Prostate gland (tissue), 2 donors: ENCODE data around the gene LSS. TPM values are rescaled to one million over a fixed set of nuclear protein-coding genes. Genes with fewer than 3 reads are reported as not detected.

ENCODE experiments used
- DNase-seq: peaks from one replicate; pipeline ENCODE4 v3.0.0-alpha.2; 2019; ENCODE audit warnings: low spot score
- H3K27ac ChIP-seq, 2 donors: fragments of 200-600 bp; sonication (generic); 2 replicates each; pipeline ENCODE4 v1.5.1; 2017 to 2019
- H3K27me3 ChIP-seq: fragments of 200-600 bp; sonication (generic); replicated peaks from 2 replicates; pipeline ENCODE4 v1.5.1; 2019; ENCODE audit not compliant: insufficient read depth
- H3K36me3 ChIP-seq, 2 donors: fragments of 200-600 bp; sonication (generic); 1 replicate in 1 of 2; 2 replicates in 1 of 2; pipeline versions ENCODE4 v1.5.1 to v1.8.1; 2017 to 2019
- H3K4me1 ChIP-seq: fragments of 200-600 bp; sonication (generic); replicated peaks from 2 replicates; pipeline ENCODE4 v1.5.1; 2019
- H3K4me3 ChIP-seq, 2 donors: fragments of 200-600 bp; sonication (generic); 2 replicates each; pipeline ENCODE4 v1.5.1; 2017 to 2019
- H3K9me3 ChIP-seq: fragments of 200-600 bp; sonication (generic); 2 replicates; pipeline ENCODE4 v1.5.1; 2017
- POLR2A ChIP-seq: fragments of 450-650 bp; IDR thresholded peaks from one replicate; pipeline ENCODE4 v1.6.1; 2016; ENCODE audit warnings: antibody characterized with exemption, mild to moderate bottlenecking
- POLR2AphosphoS5 ChIP-seq: sonication (generic); formaldehyde crosslinking; IDR thresholded peaks from one replicate; pipeline ENCODE4 v1.6.1; 2017; ENCODE audit warnings: antibody characterized with exemption
- WGBS: methylation state at CpG from one replicate; pipeline ENCODE4 v1.1.5; 2018; 5-methylcytosine and 5-hydroxymethylcytosine counted together
- intact Hi-C: fragments of 100-400 bp; cut with DNase I; formaldehyde crosslinking; loops from one replicate; pipeline ENCODE4 v1.14.2; 2022
- total RNA-seq, 2 donors: library from RNA; depleted of rRNA; stranded (reverse); fragments of >200 nt; gene quantifications; one replicate each; pipeline ENCODE4 v1.1.0, GENCODE V29; 2016
- TF ChIP-seq, protein P1 (sequence below), 4 experiments: fragments of 200-600 bp in 2 of 4; fragments of 450-650 bp in 2 of 4; sonication (generic) in 2 of 4; IDR thresholded peaks; 1 replicate in 3 of 4; 2 replicates in 1 of 4; pipeline ENCODE4 v1.5.1; 2016 to 2019; ENCODE audit warnings: antibody characterized with exemption in 4 of 4, mild to moderate bottlenecking in 2 of 4, moderate library complexity in 2 of 4

The LSS gene
- total RNA-seq, 2 donors from 2014 or later, result 95.5 to 145 TPM

GRCh38 chr21:46223217-46223616 lies 5.4 kb downstream of the LSS start:
- Histone ChIP-seq H3K36me3 (no peaks in the 10 kb centered on the region), H3K4me3 (no peak overlapping the region), H3K27ac (peak overlapping the region in 1 of 2 donors; percentile 43), H3K27me3 (no peaks in the 10 kb centered on the region), H3K9me3 (no peaks in the 10 kb centered on the region), H3K4me1 (peaks cover 9% of the 10 kb centered on the region)
- DNase-seq, result no peak
- intact Hi-C loops, result no loop called here
- WGBS, result 83% methylated on average over 7 of the region's 7 CpGs
- TF ChIP-seq POLR2AphosphoS5 (no peak), POLR2A (no peak)
- TF ChIP-seq, protein P1, sequence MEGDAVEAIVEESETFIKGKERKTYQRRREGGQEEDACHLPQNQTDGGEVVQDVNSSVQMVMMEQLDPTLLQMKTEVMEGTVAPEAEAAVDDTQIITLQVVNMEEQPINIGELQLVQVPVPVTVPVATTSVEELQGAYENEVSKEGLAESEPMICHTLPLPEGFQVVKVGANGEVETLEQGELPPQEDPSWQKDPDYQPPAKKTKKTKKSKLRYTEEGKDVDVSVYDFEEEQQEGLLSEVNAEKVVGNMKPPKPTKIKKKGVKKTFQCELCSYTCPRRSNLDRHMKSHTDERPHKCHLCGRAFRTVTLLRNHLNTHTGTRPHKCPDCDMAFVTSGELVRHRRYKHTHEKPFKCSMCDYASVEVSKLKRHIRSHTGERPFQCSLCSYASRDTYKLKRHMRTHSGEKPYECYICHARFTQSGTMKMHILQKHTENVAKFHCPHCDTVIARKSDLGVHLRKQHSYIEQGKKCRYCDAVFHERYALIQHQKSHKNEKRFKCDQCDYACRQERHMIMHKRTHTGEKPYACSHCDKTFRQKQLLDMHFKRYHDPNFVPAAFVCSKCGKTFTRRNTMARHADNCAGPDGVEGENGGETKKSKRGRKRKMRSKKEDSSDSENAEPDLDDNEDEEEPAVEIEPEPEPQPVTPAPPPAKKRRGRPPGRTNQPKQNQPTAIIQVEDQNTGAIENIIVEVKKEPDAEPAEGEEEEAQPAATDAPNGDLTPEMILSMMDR (IDR thresholded peaks at IDR 0.05), result no peak

DNA sequence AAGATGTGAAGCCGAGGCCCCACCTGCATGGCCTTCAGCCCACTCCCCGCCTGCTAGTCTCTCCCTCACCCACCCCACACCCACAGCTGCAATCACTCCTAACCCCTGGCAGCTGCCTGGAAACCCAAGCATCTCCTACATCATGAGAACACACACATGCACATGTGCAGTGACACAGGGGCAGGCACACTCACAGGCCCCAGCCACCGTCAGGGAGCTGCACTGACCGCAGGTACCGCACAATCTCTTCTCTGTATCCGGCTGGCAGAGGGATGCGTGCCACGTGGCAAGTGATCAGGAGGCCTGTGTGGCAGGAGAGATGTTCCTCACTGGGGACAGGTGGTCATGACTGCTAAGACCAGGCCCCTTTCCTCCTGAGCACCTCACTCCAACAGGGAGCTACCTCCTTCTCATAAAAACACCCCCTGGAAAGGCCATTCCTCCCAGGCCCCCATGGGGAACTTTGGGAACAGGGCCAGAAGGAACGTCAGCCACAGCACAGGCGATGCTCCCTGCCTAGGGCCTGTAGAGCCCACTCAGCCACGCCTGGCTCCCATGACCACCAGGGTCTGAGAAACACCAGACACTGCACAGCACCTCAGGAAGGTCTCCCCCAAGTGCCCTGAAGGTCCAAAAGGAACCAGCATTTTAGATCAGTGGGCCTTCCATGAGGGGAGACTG lies 6.0 kb downstream of the LSS start:
- no peak for TF ChIP-seq POLR2AphosphoS5
- TF ChIP-seq, protein P1 (IDR thresholded peaks at IDR 0.05), result no peak
- TF ChIP-seq POLR2A, result no peak
- no peak for DNase-seq
- Histone ChIP-seq H3K9me3 (no peaks in the 10 kb centered on the region), H3K36me3 (no peaks in the 10 kb centered on the region), H3K4me3 (no peak overlapping the region), H3K27me3 (no peaks in the 10 kb centered on the region), H3K27ac (peak overlapping the region in 1 of 2 donors; percentile 43), H3K4me1 (peaks cover 9% of the 10 kb centered on the region)
- intact Hi-C loops, result no loop called here
- WGBS, result 78% methylated on average over 10 of the region's 11 CpGs

- DNase-seq, result no peak
- Histone ChIP-seq H3K4me1 (peaks cover 9% of the 10 kb centered on the region), H3K9me3 (no peaks in the 10 kb centered on the region), H3K36me3 (no peaks in the 10 kb centered on the region), H3K27ac (peak overlapping the region in 1 of 2 donors; percentile 43), H3K4me3 (no peak overlapping the region), H3K27me3 (no peaks in the 10 kb centered on the region)
- 90% methylated on average over 16 of the region's 16 CpGs for WGBS
- TF ChIP-seq POLR2AphosphoS5 (no peak), POLR2A (no peak)
- TF ChIP-seq, protein P1 (IDR thresholded peaks at IDR 0.05), result no peak
- intact Hi-C loops, result no loop called here
Observed at GRCh38 chr21:46221664-46222435, 6.7 kb downstream of the LSS start.

- Histone ChIP-seq H3K27me3 (no peaks in the 10 kb centered on the region), H3K9me3 (no peaks in the 10 kb centered on the region), H3K4me3 (no peak overlapping the region), H3K36me3 (no peaks in the 10 kb centered on the region), H3K4me1 (peaks cover 4% of the 10 kb centered on the region), H3K27ac (peak overlapping the region in 1 of 2 donors; percentile 73)
- TF ChIP-seq POLR2AphosphoS5, result no peak
- TF ChIP-seq, protein P1 (IDR thresholded peaks at IDR 0.05), result no peak
- no peak for TF ChIP-seq POLR2A
- no peak for DNase-seq
- WGBS, result 89% methylated on average over 8 of the region's 8 CpGs
- intact Hi-C loops, result no loop called here
Observed at GRCh38 chr21:46220847-46221246, 7.7 kb downstream of the LSS start.
